Keratinocyte (primary cell): ENCODE results near the gene MCM10. TPM values are rescaled to one million over a fixed set of nuclear protein-coding genes. Genes with fewer than 3 reads are reported as not detected.

ENCODE experiments used
- DNase-seq: peaks from one replicate; pipeline ENCODE4 v3.0.0-alpha.2; 2011; ENCODE audit warnings: low read depth, missing footprints, low spot score
- FAIRE-seq: peaks from 2 replicates; lab custom pipeline; 2011; peaks lifted over from hg19 to GRCh38; lab: Jason Lieb, UNC
- H2AFZ ChIP-seq: 2 replicates; pipeline ENCODE4 v1.6.0; 2012; ENCODE audit warnings: low read length, control low read depth, inconsistent platforms; ENCODE audit not compliant: control insufficient read depth
- H3K27ac ChIP-seq: 2 replicates; pipeline ENCODE4 v1.5.1; 2011; ENCODE audit warnings: low read length; ENCODE audit not compliant: control insufficient read depth, insufficient read depth
- H3K27me3 ChIP-seq: 3 replicates; pipeline ENCODE4 v1.6.0; 2011; ENCODE audit warnings: low read length; ENCODE audit not compliant: control insufficient read depth, insufficient read depth; ENCODE audit errors: extremely low read depth
- H3K36me3 ChIP-seq, 2 experiments: 2 replicates in 1 of 2; 3 replicates in 1 of 2; pipeline ENCODE4 v1.5.1; 2011; ENCODE audit warnings: low read length in 2 of 2, mild to moderate bottlenecking in 1 of 2; ENCODE audit not compliant: control insufficient read depth in 2 of 2, insufficient read depth in 2 of 2; ENCODE audit errors: extremely low read depth in 1 of 2
- H3K4me1 ChIP-seq: 3 replicates; pipeline ENCODE4 v1.5.1; 2011; ENCODE audit warnings: low read length; ENCODE audit not compliant: control insufficient read depth, insufficient read depth; ENCODE audit errors: extremely low read depth
- H3K4me2 ChIP-seq: 3 replicates; pipeline ENCODE4 v1.6.0; 2011; ENCODE audit warnings: low read depth, low read length; ENCODE audit not compliant: control insufficient read depth, insufficient read depth; ENCODE audit errors: extremely low read depth
- H3K4me3 ChIP-seq, 3 experiments: fragments of 200-600 bp in 1 of 3; sonication (generic) in 1 of 3; 2 replicates in 2 of 3; 3 replicates in 1 of 3; pipeline ENCODE4 v1.5.1; 2011 to 2016; ENCODE audit warnings: low read length in 3 of 3, mild to moderate bottlenecking in 3 of 3, control low read depth in 2 of 3, inconsistent platforms in 1 of 3, low read depth in 1 of 3, mixed read lengths in 1 of 3, mixed run types in 1 of 3, moderate library complexity in 1 of 3; ENCODE audit not compliant: control insufficient read depth in 2 of 3, insufficient read depth in 2 of 3; ENCODE audit errors: extremely low read depth in 1 of 3
- H3K79me2 ChIP-seq: 2 replicates; pipeline ENCODE4 v1.6.0; 2012; ENCODE audit warnings: low read length; ENCODE audit not compliant: control insufficient read depth, insufficient read depth
- H3K9ac ChIP-seq: 3 replicates; pipeline ENCODE4 v1.6.0; 2011; ENCODE audit warnings: low read length; ENCODE audit not compliant: control insufficient read depth, insufficient read depth; ENCODE audit errors: extremely low read depth
- H3K9me1 ChIP-seq: 3 replicates; pipeline ENCODE4 v1.6.0; 2011; ENCODE audit warnings: low read length; ENCODE audit not compliant: control insufficient read depth, insufficient read depth; ENCODE audit errors: extremely low read depth
- H3K9me3 ChIP-seq: 2 replicates; pipeline ENCODE4 v1.5.1; 2012; ENCODE audit warnings: low read depth, low read length; ENCODE audit not compliant: control insufficient read depth
- H4K20me1 ChIP-seq: 3 replicates; pipeline ENCODE4 v1.6.0; 2011; ENCODE audit warnings: low read length; ENCODE audit not compliant: control insufficient read depth, insufficient read depth; ENCODE audit errors: extremely low read depth
- CTCF ChIP-seq, 3 experiments: IDR thresholded peaks in 1 of 3; conservative IDR thresholded peaks in 1 of 3; optimal IDR thresholded peaks in 1 of 3; 2 replicates in 2 of 3; 3 replicates in 1 of 3; pipeline versions ENCODE3 to v1.5.1; 2011; ENCODE audit warnings: low read length in 3 of 3, mild to moderate bottlenecking in 3 of 3, moderate library complexity in 2 of 3, control low read depth in 1 of 3, inconsistent platforms in 1 of 3; ENCODE audit not compliant: insufficient read depth in 2 of 3; ENCODE audit errors: extremely low read depth in 1 of 3
- EZH2 ChIP-seq: IDR thresholded peaks from one replicate; pipeline ENCODE4 v1.6.1; 2012; ENCODE audit warnings: inconsistent platforms, mild to moderate bottlenecking, low read length, moderate library complexity
- dilution Hi-C: fragments of 300-500 bp; cut with MboI; formaldehyde crosslinking; loops from one replicate; pipeline ENCODE4 v1.7.0; 2020; ENCODE audit warnings: low sequenced_read_pairs; ENCODE audit not compliant: extremely low pct_ligation_motif_present
- polyA plus RNA-seq, 5 experiments: library from polyadenylated mRNA; depleted of rRNA in 3 of 5; stranded (reverse) in 3 of 5; stranded (forward) in 1 of 5; unstranded in 1 of 5; fragments of >200 nt; gene quantifications; 1 replicate in 1 of 5; 2 replicates in 3 of 5; 3 replicates in 1 of 5; pipeline versions ENCODE4 v1.2.1 to v1.2.3, GENCODE V29; 2011 to 2012; ENCODE audit warnings: missing spikeins in 2 of 5, low read depth in 1 of 5, low replicate concordance in 1 of 5

MCM10 gene
- polyA plus RNA-seq, 1 donor (not counting 4 experiments of a cell fraction or from before 2014, with no cell fraction given) = 6.2 TPM

DNA sequence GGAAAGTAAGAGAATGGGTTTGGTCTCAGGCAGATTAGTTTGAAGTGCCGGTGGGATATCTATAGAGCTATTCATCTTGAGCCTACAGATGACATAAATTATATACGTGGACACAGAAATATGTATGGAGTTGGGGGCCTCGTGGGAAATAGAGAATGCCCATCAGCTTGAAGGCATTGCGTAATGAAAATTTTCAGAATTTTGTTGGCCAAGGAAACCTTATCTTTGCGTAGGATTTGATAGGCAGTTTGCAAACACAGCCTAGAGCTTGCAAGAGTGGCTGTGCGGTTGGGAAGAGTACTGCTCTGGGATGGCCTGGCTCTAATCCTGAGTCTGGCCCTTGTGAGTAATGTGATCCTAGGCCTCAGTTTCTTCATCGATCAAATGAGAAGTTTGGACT lies 32.3 kb downstream of the MCM10 start:
- H3K9ac ChIP-seq = no peak overlapping the region

GRCh38 chr10:13195016-13195415 lies 33.7 kb downstream of the MCM10 start:
- Histone ChIP-seq H3K9me1 (no peaks in the 10 kb centered on the region), H3K36me3 (peaks cover 0 to 7% of the 10 kb centered on the region in 2 experiments), H3K4me1 (no peaks in the 10 kb centered on the region), H3K79me2 (no peaks in the 10 kb centered on the region), H3K4me3 (no peak overlapping the region), H3K9ac (no peak overlapping the region), H3K27me3 (no peaks in the 10 kb centered on the region), H3K4me2 (no peak overlapping the region), H3K27ac (no peak overlapping the region), H4K20me1 (no peaks in the 10 kb centered on the region), H2AFZ (no peak overlapping the region), H3K9me3 (no peaks in the 10 kb centered on the region)
- dilution Hi-C loops = no loop called here
- DNase-seq (no peak), FAIRE-seq (no peak)
- TF ChIP-seq EZH2 = no peak
- TF ChIP-seq CTCF (optimal IDR thresholded peaks at IDR 0.05 in 1 of 3, IDR thresholded peaks at IDR 0.05 in 1 of 3, conservative IDR thresholded peaks at IDR 0.05 in 1 of 3; ENCODE audit: extremely low read depth in 1 of 3, insufficient read depth in 2 of 3, low read length in 3 of 3) = no peak

More for the DNA sequence above, 32.3 kb downstream of the MCM10 start:
- no peaks in the 10 kb centered on the region for H3K9me1 ChIP-seq
- no peaks in the 10 kb centered on the region for H3K27me3 ChIP-seq
- H3K9me3 ChIP-seq = no peaks in the 10 kb centered on the region
- H4K20me1 ChIP-seq = no peaks in the 10 kb centered on the region
- no peak overlapping the region for H3K27ac ChIP-seq
- DNase-seq = no peak
- no peaks in the 10 kb centered on the region for H3K4me1 ChIP-seq
- TF ChIP-seq CTCF (optimal IDR thresholded peaks at IDR 0.05 in 1 of 3, IDR thresholded peaks at IDR 0.05 in 1 of 3, conservative IDR thresholded peaks at IDR 0.05 in 1 of 3; ENCODE audit: extremely low read depth in 1 of 3, insufficient read depth in 2 of 3, low read length in 3 of 3) (no peak), EZH2 (no peak)
- H3K4me2 ChIP-seq = no peak overlapping the region
- peaks cover 0 to 7% of the 10 kb centered on the region in 2 experiments for H3K36me3 ChIP-seq
- H3K4me3 ChIP-seq = no peak overlapping the region
- FAIRE-seq = no peak
- dilution Hi-C loops = no loop called here
- H2AFZ ChIP-seq = no peak overlapping the region
- no peaks in the 10 kb centered on the region for H3K79me2 ChIP-seq
